GM19452 (cell line): Measurements from ENCODE around the gene NPM1.
"Not testable (repeated sequence)": the region's sequence is repeated elsewhere in the genome, so short reads cannot be mapped to it uniquely, and the experiment has no call there.

ENCODE experiments used
- ATAC-seq: cut with Tn5 transposase; IDR thresholded peaks from one replicate; pipeline ENCODE4 v1.9.1; 2021; ENCODE audit not compliant: unreplicated experiment

NPM1 gene

DNA sequence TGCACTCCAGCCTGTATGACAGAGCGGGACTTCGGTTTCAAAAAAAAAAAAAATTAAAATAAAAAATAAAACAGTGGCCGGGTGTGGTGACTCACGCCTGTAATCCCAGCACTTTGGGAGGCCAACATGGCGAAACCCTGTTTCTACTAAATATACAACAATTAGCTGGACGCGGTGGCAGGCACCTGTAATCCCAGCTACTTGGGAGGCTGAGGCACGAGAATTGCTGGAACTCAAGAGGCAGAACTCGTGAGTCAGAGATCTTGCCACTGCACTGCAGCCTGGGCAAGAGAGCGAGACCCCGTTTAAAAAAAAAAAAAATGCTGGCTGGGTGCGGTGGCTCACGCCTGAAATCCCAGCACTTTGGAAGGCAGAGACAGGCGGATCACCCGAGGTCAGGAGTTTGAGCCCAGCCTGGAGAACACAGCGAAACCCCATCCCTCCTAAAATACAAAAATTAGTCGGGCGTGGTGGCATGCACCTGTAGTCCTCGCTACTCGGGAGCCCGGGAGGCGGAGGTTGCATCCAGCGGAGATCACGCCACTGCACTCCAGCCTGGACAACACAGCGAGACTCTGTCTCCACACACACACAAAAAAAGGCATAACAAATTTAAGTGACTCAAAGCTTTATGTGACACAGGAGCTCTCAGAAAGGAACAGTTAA, 1.5 kb upstream of the NPM1 start:
- ATAC-seq: no peak

- ATAC-seq: no peak
Measured at GRCh38 chr5:171386861-171387344, 746 bp upstream of the NPM1 start.

DNA sequence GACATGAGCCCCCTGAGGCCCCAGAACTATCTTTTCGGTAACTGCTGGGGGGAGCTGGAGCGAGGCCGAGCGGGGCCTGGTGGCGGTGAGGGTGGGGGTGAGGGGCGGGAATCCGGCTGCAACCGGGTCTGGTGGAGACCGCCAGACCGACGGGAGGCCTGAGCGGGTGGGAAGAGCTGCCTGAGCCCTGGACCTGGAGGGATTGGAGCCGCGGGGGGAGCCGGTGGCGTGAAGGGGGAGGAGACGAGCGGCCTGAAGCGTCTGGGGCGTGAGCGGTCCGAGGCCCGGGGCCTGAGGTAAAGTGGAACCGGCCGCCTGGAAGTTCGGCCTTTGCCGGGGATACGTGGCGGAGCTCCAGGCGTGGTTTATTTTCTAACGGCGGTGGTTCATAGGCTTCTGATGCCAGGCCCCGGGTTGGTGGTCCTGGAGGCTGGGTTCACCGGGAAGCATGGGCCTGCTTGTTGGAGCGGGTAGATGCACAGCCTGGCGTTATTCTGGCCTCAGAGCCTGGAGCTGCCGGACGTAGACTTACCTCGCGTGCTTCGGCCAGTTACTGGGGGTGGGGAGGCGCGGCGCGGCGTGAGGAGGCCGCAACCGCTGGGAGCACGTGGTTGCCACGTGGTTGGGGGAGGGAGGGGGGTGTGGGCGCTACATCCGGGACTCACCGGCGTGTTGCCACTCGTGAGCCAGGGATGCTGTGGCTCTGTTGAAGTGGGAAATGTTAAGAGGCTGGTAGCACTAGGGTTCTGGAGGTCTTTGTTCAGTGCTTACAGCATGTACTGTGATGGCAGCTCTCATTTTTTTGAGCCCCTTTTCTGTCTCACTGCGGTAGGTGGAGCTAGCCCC, 544 bp downstream of the NPM1 start:
- peak; percentile 42 for ATAC-seq

GRCh38 chr5:171388816-171389168, 1.1 kb downstream of the NPM1 start:
- no peak for ATAC-seq

DNA sequence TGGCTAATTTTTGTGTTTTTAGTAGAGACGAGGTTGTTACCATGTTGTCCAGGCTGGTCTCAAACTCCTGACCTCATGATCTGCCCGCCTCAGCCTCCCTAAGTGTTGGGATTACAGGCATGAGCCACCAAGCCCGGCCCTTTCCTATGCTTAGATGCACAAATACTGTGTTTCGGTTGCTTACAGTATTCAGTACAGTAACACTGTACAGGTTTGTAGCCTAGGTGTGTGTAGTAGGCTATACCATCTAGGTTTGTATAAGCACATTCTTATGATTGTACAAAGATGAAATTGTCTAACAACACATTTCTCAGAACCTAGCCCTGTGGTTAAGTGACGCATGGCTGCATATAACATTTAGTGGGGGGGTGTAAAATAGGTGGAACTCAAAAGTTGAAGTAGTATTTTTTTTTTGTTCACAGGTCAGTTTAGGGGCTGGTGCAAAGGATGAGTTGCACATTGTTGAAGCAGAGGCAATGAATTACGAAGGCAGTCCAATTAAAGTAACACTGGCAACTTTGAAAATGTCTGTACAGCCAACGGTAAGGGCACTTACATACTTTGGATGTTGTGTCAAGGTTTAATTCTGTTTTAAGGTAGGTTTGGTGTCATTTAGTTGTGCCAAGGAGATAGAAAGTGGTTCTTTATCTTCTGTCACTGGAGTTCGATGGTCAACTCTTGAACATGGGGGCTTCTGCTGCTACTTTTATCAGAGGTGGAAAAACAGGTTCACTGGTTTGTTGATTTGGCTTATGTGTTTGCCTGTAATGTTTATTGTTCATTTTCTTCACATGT, 3.4 kb downstream of the NPM1 start:
- no peak for ATAC-seq

DNA sequence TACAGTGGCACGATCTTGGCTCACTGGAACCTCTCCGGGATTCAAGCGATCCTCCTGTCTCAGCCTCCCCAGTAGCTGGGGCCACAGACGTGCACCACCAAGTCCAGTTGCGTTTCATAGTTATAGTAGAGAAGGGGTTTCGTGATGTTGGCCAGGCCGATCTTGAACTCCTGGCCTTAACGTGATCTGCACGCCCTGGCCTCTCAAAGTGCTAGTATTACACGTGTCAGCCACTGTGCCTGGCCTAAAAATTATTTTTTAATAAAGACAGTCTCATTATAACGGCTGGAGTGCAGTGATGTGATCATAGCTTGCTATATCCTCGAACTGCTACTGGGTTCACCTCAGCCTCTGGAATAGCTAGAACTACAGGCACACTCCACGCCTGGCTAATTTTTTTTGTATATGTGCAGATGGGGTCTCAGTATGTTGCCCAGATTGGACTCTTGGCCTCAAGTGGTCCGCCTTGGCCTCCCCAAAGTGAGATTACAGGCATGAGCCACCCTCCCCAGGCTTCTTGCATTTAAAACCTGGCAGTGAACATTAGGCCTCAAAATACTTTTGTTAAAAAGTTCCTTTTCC, 4.4 kb downstream of the NPM1 start:
- no peak for ATAC-seq

GRCh38 chr5:171392585-171393159, 5.0 kb downstream of the NPM1 start:
- no peak for ATAC-seq

DNA sequence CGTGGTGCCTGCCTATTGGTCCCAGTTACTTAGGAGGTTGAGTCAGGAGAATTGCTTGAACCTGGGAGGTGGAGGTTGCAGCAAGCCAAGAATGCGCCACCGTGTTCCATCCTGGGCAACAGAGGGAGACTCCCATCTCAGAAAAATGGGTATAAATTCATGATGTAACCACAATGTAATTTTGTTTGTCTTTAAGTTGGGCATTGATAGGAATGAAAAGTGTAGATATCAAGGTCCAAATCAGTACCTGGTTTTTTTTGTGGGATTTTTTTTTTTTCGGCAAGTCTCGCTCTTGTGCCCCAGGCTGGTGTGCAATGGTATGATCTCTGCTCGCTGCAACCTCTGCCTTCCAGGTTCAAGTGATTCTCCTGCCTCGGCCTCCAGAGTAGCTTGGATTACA, 7.4 kb downstream of the NPM1 start:
- no peak for ATAC-seq

GRCh38 chr5:171396583-171396982, 8.9 kb downstream of the NPM1 start:
- not testable (repeated sequence) for ATAC-seq

DNA sequence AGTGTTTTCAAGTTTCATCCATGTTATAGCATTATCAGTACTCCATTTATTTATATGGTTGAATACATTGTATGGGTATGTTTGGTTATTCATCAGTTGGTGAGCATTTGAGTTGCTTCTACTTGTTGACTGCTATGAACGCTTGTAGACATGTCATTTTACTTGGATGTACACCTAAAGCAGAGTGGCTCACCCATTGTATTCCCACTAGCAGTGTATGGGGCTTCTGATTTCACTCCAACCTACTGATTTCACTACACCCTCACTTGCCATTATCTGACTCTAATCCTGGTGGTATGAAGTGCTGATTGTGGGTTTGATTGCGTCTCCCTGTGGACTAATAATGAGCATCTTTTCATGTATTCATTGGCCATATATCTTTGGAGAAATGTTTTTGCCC, 9.5 kb downstream of the NPM1 start:
- ATAC-seq: no peak

DNA sequence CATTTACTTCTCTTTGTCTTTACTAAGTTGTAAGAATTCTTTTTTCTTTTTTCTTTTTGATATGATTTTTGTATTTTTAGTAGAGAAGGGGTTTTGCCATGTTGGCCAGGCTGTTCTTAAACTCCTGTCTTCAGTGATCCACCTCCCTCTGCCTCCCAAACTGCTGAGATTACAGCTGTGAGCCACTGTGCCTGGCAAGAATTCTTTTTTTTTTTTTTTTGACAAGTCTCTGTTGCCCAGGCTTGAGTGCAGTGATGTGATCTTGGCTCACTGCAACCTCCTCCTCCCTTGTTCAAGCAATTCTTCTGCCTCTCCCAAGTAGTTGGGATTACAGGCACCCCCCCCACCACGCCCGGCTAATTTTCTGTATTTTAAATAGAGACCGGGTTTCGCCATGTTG, 9.9 kb downstream of the NPM1 start:
- ATAC-seq: no peak

DNA sequence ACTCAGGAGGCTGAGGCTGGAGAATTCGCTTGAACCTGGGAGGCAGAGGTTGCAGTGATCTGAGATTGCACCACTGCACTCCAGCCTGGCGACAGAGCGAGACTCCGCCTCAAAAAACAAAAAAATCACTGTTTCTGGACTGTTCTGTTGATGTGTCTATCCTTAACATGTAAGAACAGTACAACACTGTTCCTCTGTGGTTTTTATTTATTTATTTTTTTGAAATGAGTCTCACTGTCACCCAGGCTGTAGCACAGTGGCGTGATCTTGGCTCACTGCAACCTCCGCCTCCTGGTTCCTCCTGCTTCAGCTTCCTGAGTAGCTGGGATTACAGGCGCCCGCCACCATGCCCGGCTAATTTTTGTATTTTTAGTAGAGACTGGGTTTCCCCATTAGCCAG, 11.0 kb downstream of the NPM1 start:
- ATAC-seq: not testable (repeated sequence)

GRCh38 chr5:171400169-171400568, 12.5 kb downstream of the NPM1 start:
- no peak for ATAC-seq

DNA sequence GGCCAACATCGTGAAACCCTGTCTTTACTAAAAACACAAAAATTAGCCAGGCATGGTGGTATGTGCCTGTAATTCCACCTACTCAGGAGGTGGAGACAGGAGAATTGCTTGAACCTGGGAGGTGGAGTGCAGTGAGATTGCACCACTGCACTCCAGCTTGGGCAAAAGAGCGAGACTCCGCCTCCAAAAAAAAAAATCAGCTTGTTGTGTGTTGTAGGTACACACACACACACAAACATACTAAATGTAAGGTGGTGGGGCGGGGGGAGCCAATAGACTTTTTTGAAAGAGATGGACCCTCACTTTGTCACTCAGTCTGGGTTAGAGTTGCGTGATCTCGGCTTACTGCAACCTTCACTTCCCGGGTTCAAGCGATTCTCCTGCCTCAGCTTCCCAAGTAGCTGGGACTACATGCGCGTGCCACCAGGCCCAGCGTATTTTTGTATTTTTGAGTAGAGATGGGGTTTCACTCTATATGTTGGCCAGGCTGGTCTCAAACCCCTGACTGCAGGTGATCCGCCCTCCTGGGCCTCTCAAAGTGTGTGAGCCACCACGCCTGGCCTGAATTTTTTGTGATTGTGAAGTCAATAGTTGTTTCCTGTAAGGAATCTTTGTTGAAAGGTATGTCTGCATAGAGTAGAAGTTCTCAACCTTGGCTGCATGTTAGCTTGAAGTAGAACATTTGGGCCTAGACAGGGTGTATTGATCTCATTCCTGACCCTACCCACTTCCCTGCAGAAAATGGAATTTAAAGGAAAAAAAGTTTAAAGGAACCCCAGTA, 13.7 kb downstream of the NPM1 start:
- no peak for ATAC-seq

DNA sequence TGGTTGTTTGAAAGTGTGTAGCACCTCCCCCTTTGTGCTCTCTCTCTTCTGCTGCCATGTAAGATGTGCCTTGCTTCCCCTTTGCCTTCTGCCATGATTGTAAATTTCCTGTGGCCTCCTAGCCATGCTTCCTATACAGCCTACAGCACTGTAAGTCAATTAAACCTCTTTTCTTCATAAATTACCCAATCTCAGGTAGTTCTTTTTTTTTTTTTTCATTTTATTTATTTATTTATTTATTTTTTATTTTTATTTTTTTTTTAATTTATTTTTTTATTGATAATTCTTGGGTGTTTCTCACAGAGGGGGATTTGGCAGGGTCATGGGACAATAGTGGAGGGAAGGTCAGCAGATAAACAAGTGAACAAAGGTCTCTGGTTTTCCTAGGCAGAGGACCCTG, 15.1 kb downstream of the NPM1 start:
- ATAC-seq: not testable (repeated sequence)

DNA sequence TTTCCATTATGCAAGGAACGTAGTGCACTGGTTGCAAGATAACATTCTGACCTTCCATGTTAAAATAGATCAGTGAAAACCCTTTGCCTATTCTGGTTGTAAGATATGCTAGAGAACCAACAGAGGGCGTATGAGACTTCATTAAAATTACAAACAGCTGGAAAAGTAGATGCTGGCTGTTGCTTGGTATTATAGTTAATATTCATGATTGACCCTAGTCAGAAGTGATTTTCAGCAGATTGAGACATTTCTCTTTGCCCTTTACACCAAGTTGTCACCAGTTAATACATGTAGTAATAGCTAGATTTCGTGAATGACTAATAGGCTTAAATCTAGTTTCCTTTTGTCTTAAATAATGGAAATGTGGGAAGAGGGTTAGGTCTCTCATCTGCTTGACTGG, 18.0 kb downstream of the NPM1 start:
- no peak for ATAC-seq

- no peak for ATAC-seq
Measured at GRCh38 chr5:171407234-171407633, 19.6 kb downstream of the NPM1 start.

GRCh38 chr5:171409164-171410136, 21.8 kb downstream of the NPM1 start:
- no peak for ATAC-seq

- ATAC-seq: no peak
Measured at GRCh38 chr5:171410181-171410580, 22.5 kb downstream of the NPM1 start.
